GM12891 (cell line): ENCODE results near the gene RNASEL.
A peak's percentile ranks its signal among the peaks of the same experiment; 100 is the strongest.

Experiments used
- DNase-seq: peaks from one replicate; pipeline ENCODE4 v3.0.0; 2011; ENCODE audit warnings: low spot score; ENCODE audit not compliant: insufficient read length
- FAIRE-seq: peaks from 2 replicates; lab custom pipeline; 2011; peaks lifted over from hg19 to GRCh38; lab: Jason Lieb, UNC
- PAX5 ChIP-seq: IDR thresholded peaks from 2 replicates; pipeline ENCODE4 v1.6.1; 2011; ENCODE audit warnings: low read length, moderate library complexity, mild to moderate bottlenecking; ENCODE audit not compliant: insufficient read depth, severe bottlenecking
- POLR2A ChIP-seq: IDR thresholded peaks from 2 replicates; pipeline ENCODE4 v1.6.1; 2011; ENCODE audit warnings: low read depth, low read length, control low read depth
- POLR2AphosphoS5 ChIP-seq: IDR thresholded peaks from 2 replicates; pipeline ENCODE4 v1.6.1; 2011; ENCODE audit warnings: low read depth, low read length, control low read depth
- POU2F2 ChIP-seq: IDR thresholded peaks from 2 replicates; pipeline ENCODE4 v1.6.1; 2011; ENCODE audit warnings: low read depth, mild to moderate bottlenecking, control low read depth, low read length, moderate library complexity
- SPI1 ChIP-seq: IDR thresholded peaks from 2 replicates; pipeline ENCODE4 v1.6.1; 2011; ENCODE audit warnings: low read depth, low read length, control low read depth
- TAF1 ChIP-seq: IDR thresholded peaks from 2 replicates; pipeline ENCODE4 v1.6.1; 2011; ENCODE audit warnings: low read depth, low read length, control low read depth

Gene RNASEL

DNA sequence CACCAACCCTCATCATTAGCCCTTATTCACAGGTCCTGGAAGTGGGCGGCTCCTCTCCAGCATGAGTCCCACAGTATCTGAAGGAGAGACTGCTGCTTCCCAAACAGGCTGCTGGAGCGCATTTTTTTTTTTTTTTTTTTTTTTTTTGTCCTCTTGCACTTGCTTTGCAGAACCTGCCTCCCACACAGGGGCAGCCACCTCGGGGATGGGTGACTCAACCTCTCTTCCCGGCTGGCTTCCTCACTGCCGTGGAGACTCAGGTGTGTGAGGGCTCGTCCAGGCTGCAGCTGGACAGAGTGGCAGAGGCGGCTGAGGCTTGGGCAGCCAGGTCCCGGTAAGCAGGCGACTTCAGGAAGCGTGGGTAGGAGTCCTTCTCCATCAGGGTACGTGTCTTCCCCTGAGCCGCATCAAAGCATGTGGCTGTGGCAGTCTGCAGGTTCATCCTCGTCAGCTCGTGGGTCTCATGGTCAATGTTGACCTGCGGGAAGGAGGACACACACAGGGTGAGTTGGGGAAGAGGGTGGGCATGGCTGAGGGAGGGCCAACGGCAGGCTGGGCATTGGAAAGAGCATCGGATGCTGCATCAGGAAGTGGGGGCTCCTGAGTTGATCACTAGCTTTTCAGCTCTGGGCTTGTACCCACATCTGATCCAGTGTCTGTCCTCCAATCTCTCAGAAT lies 11.1 kb upstream of the RNASEL start:
- no peak for TF ChIP-seq POLR2A
- no peak for TF ChIP-seq POU2F2
- no peak for TF ChIP-seq PAX5
- TF ChIP-seq POLR2AphosphoS5 = no peak
- TF ChIP-seq TAF1 = no peak
- TF ChIP-seq SPI1 = no peak
- no peak for FAIRE-seq
- no peak for DNase-seq

DNA sequence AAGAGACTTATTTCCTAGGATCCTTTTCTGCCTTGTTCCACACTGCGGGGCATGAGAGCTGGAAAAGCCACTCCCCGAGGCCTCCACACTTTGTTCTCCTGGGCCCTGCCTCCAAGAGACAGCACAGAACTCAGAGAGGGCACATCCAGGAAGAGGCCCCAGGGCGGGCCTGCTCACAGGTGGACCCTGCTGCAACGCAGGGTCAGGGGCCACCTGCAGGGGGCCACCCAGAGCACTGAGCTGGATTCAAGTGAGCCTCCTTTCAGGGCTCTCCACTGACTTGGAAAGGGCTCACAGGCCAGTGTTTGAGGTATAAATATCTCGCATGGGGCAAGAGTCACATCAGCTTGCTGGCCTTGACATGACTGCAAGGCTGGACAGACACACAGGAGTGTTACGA lies 10.3 kb upstream of the RNASEL start:
- FAIRE-seq (no peak), DNase-seq (no peak)
- TF ChIP-seq POLR2AphosphoS5 (peak; percentile 4; the same call in 1 of the 2 replicates), TAF1 (no peak)

DNA sequence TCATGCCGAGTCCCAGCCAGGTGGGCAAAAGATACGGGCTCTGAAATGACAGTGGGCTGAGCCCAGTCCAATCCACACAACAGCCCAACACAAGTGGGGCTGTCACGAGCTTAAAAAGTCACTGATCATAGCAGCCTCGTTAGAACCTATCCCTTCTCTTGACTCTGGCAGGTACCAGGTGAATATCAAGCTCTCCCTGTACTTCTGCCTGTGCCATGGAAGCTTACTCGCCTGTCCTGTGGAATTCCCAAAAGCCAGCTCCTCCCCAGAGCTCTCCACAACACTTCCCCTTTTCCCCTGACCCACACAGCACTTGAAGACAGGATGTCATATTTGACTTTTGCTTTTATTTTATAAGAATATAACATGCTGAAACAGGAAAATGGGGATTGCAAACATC lies 9.2 kb upstream of the RNASEL start:
- TF ChIP-seq SPI1 (peak; percentile 60), POLR2A (peak; percentile 23; the same call in 1 of the 2 replicates), PAX5 (no peak)
- FAIRE-seq (no peak), DNase-seq (no peak)

DNA sequence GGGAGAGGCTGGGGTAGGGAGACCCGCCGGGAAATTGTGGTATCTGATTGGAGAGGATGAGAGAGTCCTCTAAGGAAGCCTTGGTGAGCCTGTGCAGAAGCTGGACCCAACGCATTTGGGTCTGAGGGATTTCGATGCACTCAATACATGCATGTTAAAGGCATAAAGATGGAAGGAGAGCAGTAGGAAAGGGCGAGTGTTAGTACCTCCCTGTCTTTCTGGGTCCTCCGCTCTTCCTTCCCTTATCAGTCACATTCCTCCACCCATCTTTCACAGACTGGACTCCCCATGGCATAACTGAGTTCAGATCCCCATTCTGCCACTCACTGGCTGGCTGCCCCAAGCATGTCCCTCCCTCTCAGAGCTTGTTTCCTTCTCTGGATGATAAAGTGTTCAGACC lies 7.9 kb upstream of the RNASEL start:
- no peak for TF ChIP-seq SPI1
- no peak for TF ChIP-seq POLR2A
- TF ChIP-seq TAF1 = no peak
- no peak for TF ChIP-seq PAX5
- no peak for TF ChIP-seq POLR2AphosphoS5
- TF ChIP-seq POU2F2 = no peak
- no peak for FAIRE-seq
- DNase-seq = no peak

DNA sequence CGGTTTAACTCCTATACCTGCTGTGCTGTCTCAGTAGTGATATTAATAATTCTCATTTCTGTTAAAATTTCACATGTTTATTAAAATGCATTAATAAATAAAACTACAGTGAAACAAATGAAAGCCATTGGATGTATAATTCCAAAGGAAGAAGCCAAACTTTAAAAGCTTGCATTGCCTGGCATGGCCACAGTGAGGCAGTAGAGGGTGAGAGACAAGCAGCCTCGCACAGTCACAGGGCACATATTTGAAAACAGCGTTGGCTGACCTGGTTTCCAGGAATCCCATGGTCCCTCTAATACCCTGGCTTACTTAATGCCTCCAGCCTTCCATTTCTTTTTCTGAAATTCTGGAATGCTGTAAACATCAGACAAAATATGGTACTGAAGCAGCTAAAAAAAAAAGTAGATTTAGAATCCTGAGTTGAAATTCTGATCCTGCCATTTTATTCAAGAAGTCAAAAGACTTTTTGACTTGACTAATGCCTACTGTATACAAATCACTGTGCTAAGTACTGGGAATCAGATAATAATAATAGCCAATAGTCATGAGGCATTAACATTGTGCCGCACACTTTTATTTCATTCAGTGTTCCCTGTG lies 6.7 kb upstream of the RNASEL start:
- FAIRE-seq (peak; percentile 79), DNase-seq (no peak)

DNA sequence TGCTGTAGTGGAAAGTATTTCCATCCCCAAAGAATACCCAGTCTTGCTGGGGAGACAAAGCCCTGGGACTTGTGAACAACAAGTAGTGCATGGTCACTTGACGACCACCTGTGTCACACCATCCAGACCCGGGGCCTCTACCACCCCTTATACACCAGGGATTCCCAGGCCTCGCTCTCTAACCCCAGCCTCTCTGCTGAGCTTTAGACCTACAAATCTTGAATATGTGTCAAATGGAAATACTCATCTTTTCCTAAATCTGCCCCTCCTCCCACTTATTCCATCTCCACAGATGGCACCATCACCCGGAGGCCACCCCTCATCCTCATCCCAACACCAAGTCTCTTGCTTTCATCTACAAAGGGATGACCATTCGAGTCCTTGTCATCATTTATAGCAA lies 875 bp upstream of the RNASEL start:
- TF ChIP-seq TAF1 (no peak), POLR2AphosphoS5 (no peak), PAX5 (no peak), POU2F2 (no peak), SPI1 (no peak), POLR2A (no peak)
- FAIRE-seq = no peak
- no peak for DNase-seq

More for the DNA sequence above, 6.7 kb upstream of the RNASEL start:
- TF ChIP-seq PAX5 (no peak), POLR2A (no peak), TAF1 (no peak), SPI1 (no peak), POU2F2 (no peak), POLR2AphosphoS5 (no peak)

DNA sequence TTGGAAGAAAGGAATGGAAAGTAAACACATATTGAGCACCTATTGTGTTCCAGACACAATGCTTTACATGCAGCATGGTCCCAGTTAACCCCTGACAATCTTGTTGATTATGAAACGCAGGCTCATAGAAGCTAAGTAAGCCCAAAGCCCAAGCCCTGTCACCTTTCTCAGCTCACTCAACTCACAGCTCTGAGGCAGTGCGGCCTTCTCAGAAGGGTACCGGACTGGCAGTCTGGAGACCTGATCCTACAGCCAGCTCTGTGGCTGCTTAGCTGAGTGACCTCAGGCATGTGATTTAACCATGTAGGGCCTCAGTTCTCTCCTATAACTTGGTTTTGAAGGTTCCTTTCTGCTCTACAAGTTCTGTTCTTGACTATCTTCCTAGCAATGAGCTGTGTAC lies 464 bp upstream of the RNASEL start:
- DNase-seq = no peak
- TF ChIP-seq POLR2AphosphoS5 (no peak), TAF1 (no peak)
- FAIRE-seq = no peak

DNA sequence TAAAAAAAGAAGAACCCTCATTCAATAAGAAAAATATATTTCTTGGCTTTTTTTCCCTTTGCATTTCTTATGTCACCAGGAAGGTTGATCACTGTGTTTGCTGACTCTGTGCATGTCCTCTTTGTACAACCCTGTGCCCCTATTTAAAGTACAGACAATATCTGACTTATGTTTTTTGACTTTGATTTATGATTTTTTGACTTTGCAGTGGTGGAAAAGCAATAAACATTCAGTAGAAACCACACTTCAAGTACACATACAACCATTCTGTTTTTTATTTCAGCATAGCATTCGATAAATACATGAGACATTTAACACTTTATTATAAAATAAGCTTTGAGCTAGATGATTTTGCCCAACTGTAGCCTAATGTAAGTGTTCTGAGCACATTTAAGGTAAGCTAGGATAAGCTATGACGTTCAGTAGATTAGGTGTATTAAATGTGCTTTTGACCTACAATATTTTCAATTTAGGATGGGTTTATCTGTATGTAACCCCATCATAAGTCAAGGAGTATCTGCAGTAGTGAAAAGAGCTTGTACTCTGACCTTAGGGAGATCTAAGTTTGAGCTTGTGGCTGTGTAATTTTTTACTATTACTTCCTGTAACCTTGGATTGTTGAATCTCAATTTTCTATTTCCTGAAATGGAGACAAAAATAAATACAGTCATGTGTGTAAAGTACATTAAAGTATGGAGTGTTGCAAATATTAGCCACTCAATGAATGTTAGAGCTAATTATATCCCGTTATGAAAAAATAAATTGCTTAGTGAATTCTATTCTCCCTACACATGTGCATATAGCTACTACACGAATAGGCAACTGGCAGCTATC lies 1.2 kb downstream of the RNASEL start:
- DNase-seq (no peak), FAIRE-seq (peak; percentile 28)
- TF ChIP-seq PAX5 (no peak), TAF1 (no peak), POU2F2 (no peak), POLR2AphosphoS5 (no peak), POLR2A (no peak), SPI1 (no peak)

DNA sequence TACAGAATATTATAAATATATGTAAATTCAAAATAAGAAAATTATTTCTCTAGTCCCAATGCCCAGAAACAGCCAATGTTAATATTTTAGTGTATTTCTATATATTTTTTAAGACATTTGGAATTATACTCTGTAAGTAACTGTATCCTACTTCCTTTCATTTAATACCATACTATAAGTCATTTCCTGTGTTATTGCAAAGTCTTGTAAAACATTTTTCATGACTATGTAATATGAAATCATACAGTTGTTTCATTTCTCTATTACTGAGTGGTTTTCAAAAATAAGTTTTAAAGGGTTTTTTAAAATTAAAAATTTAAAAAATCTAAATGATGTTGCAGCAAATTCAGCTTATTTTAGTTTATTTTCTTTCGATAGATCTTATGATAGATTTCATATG lies 2.0 kb downstream of the RNASEL start:
- TF ChIP-seq POLR2A (no peak), POLR2AphosphoS5 (no peak), SPI1 (no peak), PAX5 (no peak), TAF1 (no peak), POU2F2 (no peak)
- DNase-seq (no peak), FAIRE-seq (no peak)

DNA sequence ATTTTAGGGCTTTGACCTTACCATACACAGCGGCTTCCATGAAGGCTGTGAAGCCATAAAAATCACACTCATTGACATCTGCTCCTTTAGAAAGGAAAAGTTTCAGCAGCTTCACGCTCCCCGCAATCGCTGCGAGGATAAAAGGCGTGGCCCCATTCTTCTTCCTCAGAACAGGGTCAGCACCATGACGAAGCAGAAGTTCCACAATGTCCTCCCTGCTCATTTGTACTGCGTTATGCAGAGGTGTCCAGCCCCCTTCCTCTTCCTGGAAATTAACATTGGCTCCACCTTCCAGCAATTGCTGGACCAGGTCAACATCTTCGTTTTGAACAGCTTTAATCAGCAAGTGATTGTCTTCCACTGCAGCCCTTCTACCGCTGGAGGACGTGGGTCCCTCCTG lies 2.7 kb downstream of the RNASEL start:
- DNase-seq = no peak
- TF ChIP-seq POU2F2 (no peak), SPI1 (no peak), PAX5 (no peak)
- FAIRE-seq = no peak

DNA sequence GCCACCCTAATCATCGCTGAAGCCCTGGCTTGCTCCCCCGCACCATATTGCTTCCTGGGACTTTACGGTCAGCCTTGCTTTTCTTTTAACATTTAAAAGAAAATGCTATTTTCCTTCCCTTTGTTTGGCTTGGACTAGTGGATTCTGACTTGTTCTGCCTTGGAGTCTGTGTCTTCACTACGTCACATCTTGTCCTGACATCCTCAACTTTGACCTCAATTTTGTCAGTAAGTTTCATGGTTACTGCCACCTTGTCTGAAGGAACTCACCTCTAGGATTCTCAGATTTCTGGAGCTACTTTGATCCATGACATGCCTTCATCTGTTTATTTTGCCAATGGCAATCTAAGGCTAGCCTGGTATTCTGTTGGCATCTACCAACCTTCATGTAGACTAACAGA lies 4.3 kb downstream of the RNASEL start:
- FAIRE-seq (no peak), DNase-seq (no peak)
- TF ChIP-seq POU2F2 = no peak
